ENCODE results near the gene ERC1.

Gene ERC1

DNA sequence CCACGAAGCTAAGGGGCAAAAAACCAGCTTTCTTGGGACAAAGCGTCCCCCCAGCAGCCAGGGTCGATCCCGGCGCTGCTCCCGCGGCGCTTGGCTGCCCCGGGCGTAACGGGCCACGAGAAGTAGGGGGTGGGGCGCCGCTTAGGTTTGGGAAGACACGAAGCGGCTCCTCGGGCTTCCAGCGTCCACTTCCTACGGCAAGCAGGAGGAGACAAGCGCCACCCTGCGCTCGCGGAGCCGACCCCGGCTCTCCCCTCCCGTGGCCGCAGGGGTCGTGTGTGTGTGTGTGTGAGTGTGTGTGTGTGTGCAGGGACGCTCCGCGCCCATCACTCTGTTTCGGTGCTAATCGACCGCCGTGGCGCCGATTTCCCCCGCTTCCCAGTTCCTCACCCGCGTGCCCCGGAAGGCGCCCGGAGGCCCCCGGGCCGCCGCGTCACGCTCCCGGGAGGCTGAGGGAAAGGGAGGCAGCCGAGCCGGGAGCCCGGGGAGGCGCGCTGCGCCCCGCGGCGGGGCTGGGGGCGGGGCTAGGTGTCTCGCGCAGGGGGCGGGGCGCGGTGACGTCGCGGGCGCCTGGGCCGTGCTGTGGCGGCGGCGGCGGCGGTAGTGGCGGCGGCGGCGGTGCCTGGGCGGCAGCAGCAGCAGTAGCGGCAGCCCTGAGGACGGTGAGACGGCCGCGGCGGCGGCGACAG is at the start of gene ERC1:
Gene ERC1, plus strand, starts transcription at position 563 of the 689 bp plus-strand sequence. CDS start 36,681 bp downstream, outside the sequence.
- peak; percentile 89 for DNase-seq

DNA sequence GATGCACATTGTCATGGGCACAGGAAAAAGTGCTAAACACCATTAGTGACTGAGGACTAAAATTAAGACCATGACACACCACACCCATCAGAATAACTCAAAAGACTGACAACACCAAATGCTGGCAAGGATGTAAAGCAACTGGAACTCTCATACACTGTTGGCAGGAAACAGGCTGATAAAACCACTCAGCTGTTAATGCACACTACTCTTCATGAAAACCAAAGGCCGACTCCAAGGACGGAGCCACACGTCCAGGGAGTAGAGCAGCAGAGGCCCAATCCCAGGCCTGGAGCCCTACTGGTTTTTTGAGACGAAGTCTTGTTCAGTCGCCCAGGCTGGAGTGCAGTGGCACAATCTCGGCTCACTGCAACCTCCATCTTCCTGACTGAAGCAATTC is 48.0 kb upstream of the ERC1 start:
- DNase-seq: no peak

DNA sequence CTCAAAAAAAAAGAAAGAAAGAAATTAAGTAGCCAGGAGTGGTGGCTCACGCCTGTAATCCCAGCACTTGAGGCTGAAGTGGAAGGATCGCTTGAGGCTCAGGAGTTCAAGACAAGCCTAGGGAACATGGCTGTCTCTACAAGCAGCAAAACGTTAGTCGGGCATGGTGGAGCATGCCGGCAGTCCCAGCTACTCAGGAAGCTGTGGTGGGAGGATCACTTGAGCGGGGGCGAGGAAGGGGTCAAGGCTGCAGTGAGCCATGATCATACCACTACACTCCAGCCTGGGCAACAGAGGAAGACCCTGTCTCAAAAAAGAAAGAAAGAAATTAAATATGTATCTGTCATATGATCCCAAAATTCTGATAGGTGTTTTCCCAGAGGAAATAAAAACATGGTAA is 46.8 kb upstream of the ERC1 start:
- no peak for DNase-seq

DNA sequence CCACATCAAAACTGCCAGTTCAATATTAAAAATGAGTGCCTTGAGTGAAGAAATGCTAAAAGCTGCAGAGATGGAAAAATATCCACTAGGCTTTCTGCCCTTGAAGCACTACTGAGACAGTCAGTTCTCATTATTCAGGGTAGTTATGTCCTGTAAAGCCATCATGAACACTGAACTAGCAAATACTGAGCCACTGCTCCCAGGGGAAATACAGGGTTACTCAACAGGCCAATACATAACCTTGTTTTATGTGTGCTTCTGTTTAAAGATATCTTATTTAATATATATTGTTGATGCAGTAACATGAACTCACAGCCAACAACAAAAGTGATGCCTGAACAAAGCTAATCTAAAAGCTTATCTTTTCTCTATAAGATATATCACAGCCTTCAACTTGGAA is 44.8 kb upstream of the ERC1 start:
- DNase-seq: no peak

DNA sequence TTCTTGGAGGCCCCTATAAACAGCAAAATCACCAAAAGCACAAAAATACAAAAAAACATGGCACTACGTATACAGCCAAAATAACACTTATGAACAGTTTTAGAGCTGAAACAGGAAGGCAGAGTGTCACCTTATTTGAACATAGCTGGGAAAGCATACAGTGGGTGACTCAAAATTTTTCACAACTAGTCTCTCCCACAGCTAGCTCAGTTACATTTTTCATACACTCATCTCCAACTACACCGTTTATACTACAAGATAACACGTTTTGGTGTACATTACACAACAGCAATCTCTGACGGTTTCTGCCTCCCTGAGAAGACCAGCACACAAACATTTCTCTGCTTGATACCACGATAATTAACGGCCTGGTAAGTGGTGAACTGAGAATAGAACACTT is 44.4 kb upstream of the ERC1 start:
- no peak for DNase-seq

DNA sequence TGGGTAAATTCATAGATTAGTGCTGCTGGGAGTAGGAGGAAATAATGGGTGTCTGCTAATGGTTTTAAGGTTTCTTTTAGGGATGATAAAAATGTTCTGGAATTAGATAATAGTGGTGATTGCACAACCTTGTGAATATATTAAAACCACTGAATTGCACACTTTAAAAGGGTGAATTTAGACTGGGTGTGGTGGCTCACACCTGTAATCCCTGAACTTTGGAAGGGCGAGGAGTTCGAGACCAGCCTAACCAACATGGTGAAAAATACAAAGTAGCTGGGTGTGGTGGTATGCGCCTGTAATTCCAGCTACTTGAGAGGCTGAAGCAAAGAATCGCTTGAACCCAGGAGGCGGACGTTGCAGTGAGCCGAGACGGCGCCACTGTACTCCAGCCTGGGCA is 42.8 kb upstream of the ERC1 start:
- DNase-seq: no peak

DNA sequence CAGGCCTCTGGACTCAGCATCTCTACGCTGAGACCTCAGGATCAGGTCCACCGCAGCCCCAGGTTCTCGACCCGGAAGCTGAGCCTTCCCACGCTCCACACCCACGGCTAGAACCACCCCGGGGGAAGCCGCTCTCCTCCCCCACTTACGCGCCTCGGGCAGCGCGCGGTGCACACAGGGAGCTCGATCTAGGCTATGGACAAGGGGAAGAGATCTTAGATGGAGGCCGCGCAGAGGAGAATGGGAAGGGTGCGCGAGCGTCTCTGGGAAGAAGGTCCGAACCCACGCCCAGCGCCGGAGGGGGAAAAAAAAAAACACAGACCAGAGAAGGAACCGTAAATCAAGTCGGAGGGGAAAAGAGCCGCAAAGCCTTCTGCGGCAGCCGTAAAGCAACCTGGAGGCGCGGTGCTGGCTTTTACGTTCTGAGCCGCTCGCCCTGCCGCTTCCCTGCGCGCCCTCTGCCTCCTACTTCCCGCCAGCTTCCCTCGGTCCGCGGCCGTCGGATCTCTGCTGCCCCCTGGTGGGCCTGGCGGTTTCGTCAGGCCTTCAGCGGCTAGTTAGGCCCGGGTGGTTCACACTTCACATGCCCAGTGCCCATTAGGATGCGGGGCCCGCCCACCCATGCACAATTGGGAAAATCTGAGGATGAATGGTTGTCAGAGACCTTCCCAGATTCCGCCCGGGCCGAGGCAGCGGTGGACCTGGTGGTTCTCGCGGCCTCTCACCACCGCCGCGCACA is 41.4 kb upstream of the ERC1 start, which contains the start of gene RAD52:
Gene RAD52, minus strand, starts transcription at position 242 of the 739 bp plus-strand sequence. CDS start 16,636 bp downstream, outside the sequence.
- peak; percentile 98 for DNase-seq

DNA sequence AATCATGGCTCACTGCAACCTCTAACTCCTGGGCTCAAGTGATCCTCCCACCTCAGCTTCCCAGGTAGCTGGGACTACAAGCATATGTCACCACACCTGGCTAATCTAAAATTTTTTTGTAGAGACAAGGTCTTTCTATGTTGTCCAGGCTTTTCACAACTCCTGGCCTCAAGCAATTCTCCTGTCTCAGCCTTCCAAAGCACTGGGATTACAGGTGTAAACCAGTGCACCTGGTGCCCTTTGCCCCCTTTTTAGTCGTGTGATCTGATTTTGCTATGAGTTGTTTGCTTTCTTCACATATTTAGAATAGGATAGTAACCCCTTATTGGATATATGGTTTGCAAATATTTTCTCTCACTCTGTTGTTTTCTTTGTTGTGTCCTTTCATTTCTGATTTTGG is 39.8 kb upstream of the ERC1 start:
- DNase-seq: no peak

DNA sequence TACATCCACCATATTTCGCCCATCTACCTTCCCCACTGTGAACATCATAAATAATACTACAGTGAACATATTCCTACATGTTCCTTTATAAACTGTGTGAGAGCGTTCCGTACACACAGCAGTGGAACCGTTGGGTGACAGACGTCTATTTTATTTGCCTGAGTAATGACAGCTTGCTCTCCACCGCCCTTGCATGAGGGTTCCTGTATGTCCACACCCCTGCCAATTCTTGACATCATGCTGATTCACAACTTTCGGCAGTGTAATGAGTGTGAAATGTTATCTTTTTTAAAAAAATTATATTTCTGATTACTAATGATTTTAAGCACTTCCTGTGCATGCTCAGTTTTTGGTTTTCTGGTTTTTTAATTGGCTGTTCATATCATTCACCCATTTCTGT is 37.2 kb upstream of the ERC1 start:
- DNase-seq: peak; percentile 27

DNA sequence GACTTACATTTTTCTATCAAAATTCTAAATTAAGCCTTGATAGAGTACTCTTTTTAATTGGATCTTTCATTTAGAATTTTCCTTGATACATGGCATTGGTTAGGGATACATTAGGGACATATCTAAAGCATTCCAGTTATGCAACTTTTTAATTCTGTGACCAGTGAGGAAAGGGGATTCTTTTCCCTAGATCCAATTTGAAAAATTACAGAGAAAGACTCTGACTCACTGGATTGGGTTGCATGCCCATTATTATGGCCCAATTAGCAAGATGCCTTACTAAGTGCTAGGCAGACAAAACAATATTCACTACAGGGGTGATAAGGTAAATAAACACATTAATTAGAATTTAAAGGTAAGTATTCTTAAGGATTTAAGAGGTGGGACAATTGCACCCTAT is 36.3 kb upstream of the ERC1 start:
- DNase-seq: no peak

DNA sequence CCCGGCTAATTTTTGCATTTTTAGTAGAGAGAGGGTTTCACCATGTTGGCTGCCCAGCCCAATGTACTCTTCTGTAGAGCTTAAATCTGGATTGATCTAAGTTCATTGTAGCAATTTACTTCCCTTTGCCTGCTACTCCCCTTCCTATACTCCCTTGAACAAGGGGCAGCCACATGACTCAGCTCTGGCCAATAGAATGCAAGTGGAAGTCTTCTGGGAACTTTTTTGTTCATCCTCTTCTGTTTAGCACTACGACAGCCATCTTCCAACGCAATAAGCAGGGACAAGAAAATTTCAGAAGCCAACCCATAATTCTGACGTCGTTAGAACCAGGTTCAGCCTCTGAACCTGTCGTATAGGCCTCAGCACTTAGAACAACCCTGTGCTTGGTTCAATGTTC is 35.1 kb upstream of the ERC1 start:
- DNase-seq: no peak

DNA sequence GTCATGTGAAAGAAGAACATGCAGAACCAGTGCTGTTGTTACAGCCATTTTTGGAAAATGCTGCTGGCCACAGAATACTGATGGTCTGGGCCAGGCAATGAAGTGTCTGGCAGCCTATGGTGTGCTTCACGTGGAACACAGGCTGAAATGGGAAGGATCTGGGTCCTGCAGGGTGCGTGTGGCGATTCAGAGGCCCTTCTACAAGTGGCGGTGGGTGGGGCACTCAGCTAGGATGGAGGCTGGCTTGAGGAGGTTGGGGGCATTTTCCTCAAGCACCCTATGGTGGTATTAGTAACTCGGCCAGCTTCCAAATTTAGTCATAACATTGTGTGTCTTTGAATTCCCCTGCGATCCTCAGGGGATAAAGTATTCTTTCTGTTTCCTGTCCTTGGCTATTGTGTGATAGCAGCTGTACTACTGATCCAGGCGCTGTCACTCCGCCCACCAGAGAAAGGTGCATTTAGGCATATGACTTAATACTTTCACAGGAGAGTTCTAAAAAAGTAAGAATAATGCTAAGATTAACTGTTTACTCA is 32.4 kb upstream of the ERC1 start:
- DNase-seq: no peak

DNA sequence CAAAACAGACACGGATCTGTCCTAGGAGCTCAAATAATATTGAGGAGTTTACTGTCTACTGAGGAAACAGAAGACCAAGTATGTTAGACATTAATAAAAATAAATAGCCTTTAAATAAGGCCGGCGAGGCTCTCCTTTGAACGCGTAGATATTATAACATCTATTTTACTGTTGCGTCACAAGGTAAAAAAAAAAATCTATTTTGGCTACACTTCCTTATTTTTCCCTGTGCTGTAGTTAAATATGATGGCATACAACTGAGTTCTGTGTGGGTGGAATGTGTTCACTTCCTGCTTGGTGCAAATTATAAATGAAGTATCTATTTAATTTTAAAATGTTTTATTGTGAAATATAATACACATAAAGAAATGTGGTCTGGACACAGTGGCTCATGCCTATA is 24.3 kb upstream of the ERC1 start:
- no peak for DNase-seq

DNA sequence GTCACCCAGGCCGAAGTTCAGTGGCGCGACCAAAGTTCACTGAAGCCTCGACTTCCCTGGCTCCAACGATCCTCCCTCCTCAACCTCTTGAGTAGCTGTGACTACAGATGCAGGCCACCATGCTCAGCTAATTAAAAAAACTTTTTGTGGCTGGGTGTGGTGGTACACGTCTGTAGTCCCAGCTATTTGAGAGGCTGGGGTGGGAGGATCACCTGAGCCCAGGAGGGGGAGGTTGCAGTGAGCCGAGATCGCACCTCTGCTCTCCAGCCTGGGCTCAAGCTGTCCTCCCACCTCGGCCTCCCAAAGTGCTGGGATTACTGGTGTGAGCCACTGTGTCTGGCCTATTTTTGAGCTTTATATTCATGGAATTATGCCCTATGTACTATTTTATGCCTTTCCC is 23.4 kb upstream of the ERC1 start:
- no peak for DNase-seq

DNA sequence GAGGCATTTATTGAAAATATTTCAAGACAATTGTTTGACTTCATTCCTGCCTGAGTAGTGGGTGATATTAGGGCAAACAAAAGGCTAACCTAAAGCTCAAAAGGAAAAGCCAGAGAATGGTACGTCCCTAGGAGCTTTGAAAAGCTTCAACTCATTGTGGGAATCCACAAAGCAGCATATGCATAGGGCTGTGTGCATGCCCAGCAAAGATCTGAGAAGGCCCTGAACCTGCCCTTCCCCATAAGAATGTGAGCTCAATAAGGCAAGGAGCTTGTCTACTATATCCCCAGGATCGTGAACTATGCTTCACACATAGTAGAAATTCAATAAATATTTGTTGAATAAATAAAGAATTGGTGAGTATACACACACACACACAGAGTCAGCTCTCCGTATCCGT is 22.5 kb upstream of the ERC1 start:
- no peak for DNase-seq

DNA sequence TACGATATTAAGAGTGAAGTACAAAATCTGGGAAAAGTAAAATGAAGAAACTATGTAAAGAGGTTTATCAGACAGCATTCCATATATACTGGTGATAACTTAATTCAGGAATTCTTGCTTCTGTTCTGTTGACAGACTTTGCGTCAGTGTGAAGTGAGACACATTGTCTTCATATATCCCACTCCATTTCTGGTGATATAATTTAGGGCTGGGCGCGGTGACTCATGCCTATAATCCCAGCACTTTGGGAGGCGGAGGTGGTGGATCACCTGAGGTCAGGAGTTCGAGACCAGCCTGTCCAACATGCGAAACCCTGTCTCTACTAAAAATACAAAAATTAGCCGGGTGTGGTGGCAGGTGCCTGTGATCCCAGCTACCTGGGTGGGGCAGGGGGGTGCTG is 21.2 kb upstream of the ERC1 start:
- DNase-seq: no peak

DNA sequence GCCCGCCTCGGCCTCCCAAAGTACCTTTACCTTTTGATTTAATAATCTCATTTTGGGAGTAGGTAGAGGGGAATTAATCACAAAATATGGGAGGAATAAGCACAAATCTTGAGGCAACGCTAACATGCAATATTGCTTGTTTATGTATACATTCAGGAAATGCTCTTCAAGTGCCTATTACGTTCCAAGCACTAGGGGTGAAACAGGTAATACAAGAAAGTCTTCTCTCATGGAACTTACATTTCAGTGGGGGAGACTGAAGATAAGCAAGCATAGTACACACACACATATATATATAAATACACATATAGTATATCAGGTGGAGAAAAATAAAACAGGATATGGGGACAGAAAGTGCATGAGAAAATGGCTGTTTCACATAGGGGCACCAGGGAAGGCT is 19.0 kb upstream of the ERC1 start:
- DNase-seq: no peak

DNA sequence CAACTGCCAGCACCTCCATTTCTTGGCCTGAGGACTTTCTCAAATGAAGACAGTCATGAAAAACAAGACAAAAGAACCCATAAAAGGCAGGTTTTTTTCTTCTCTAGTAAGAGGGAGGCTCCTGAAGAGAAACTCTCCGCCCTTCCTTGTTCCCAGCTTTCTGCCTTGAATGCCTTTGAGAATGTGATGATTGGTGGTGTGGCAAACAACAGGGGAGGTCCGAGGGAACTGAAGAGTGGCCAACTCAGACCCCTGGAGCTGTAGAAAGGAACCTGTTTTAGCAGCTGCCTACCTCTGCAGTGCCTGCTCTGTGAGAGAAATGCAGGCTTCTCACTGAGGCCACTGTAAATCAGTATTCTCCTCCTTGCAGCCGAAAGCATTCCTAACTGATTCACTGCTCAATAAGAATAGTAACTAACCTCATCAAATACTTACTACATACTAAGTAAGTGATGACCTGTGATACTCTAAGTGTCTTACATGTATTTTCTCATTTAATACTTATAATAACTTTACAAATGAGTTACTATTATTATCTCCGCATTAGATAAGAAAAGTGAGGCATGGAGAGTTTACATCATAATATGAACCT is 16.7 kb upstream of the ERC1 start:
- DNase-seq: no peak

DNA sequence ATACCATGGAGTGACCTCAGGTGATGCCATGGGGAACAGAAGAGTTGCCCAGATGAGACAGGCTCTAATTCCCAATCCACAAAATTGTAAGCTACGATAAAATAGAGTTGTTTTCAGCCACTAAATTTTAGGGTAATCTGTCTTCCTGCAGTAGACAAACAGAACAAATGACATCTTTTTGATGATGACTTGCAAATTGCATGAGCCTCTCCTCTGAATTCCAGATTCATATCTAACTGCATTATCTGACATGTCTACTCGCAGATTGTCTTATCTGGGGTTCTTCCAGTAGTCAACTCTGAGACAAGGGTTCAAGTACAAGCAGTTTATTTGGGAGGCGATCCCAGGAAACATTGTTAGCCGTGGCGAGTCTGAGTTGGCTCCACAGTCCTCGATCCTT is 14.4 kb upstream of the ERC1 start:
- DNase-seq: no peak

DNA sequence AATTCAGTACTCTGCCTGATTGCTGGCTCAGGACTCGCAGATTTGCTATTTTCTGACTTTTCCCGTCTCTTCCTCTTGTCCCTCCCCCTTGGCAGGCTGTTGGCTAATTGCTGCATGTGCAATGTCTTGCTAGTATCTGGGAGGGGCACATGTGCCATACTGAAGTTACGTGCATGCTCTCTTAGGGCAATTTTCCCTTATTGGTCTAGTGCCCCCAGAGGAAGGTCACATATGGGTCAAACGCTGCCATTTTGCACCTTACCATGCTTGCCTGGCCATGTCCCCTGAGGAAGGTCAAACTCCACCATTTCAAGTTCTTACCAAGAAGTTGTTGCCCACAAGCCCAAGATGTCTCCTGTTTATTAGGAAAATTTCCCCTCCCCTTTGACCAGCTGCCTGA is 13.9 kb upstream of the ERC1 start:
- DNase-seq: no peak

DNA sequence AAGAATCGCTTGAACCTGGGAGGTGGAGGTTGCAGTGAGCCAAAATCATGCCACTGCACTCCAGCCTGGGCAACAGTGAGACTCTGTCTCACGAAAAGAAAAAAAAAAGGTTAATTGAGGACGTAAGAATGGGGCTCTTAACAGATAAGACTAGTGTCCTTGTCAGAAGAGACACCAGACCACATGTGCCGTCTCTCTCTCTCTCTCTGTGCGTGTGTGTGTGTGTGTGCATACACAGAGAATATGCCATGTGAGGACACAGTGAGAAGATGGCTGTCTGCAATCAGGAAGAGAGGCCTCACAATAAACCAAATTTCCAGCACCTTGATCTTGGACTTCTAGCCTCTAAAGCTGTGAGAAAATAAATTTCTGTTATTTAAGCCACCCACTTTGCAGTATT is 11.7 kb upstream of the ERC1 start:
- DNase-seq: no peak

DNA sequence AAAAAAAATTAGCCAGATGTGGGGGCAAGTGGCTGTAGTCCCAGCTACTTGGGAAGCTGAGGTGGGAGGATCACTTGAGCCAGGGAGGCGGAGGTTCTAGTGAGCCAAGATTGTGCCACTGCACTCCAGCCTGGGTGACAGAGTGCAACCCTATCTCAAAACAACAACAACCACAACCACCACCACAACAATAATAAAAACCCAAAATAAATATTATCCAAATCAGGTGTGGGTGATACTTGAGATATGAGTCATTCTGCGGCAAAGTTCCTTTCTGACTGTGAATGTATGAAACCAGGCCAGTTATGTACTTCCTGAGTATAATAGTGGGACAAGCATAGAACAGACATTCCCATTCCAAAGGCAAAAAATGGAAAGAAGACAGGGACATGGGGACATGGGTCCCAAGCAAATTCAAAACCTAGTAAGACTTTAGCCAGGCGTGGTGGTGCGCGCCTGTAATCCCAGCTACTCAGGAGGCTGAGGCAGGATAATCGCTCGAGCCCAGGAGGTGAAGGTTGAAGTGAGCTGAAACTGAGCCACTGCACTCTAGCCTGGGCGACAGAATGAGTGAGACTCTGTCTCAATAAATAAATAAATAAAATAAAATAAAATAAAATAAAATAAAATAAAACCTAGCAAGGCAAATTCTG is 9.7 kb upstream of the ERC1 start:
- no peak for DNase-seq

DNA sequence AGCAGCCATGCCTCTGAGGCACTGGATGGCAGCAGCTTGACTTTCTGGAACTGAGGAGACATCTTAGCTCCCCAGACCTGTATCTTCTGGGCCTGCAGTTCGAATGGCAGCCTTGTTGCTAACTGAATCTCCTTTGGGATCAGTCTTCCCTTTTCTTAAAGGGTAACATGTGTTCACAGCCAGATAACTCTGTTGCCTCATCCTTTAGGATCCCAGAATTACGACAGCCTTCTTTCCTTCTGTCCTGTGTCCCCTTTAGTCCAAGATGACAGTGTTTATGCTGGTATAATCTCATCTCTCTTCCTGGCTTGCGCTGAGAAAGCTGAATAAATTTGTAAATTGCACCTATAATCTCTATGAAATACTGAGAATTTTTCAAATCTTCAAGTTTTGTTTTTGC is 9.1 kb upstream of the ERC1 start:
- DNase-seq: no peak

DNA sequence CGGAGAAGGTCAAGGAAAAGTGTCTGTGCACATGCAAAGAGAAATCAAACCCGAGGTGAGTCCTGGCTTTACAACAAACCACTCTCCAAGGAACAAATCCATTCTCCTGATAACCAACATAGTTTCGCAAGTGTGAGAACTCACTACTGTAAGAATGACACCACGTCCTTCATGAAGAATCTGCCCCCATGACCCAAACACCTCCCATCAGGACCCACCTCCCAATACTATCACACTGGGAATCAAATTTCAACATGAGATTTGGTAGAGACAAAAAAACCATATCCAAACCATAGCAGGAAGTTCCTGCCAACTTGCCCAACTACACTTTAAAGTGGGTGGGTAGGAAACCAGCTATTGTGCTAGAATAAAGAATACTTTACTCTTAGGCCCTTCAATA is 2.4 kb upstream of the ERC1 start:
- no peak for DNase-seq
